HG03108 (cell line): ENCODE data around the gene TMEM38A.

Experiments used
- ATAC-seq: cut with Tn5 transposase; IDR thresholded peaks from one replicate; pipeline ENCODE4 v1.9.1; 2021; ENCODE audit warnings: moderate library complexity; ENCODE audit not compliant: unreplicated experiment

TMEM38A gene

GRCh38 chr19:16660763-16661479, at the start of gene TMEM38A:
Gene TMEM38A, plus strand, starts transcription at chr19:16661139. Its CDS starts 79 bp downstream, at chr19:16661218.
- peak; percentile 25 for ATAC-seq

- no peak for ATAC-seq
Measured at GRCh38 chr19:16612636-16613035, 48.3 kb upstream of the TMEM38A start.

DNA sequence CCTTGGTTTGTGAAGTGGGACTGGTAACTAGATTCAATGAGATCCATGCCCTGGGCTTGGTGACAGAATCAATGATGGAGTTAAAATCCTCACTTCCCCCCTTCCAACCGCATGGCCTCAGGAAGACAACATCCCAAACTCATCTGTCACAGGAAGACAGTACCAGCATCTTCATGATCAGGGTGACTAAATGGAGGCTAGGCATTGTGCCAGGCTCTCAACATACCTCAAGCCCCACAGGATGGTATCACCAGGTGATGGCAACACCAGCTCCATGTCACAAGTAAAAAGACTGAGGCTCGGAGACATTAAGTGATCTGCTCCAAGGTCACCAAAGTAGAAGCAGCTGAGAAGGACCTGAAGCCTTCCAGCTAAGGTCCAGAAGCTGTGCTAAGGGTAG, 47.1 kb upstream of the TMEM38A start:
- ATAC-seq: no peak

GRCh38 chr19:16614941-16615340, 46.0 kb upstream of the TMEM38A start:
- ATAC-seq: no peak

DNA sequence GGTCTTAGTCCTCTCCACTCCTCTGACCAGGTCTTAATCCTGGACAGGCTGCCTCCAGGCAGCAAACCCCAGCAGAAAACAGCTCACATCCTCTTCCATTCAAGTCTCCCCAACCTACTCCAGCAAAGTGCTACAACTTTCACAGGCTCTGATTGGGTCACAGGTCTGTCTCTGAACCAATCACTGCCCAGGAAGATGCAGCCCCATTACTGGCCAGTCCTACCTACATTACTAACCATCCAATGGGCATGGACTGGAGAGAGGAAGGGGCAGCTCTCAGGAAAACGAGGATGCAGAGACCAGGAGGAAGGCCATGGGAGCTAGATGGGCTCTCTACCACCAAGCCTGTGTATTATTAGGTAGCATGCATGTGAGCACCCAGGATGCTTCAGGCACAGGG, 45.1 kb upstream of the TMEM38A start:
- no peak for ATAC-seq

DNA sequence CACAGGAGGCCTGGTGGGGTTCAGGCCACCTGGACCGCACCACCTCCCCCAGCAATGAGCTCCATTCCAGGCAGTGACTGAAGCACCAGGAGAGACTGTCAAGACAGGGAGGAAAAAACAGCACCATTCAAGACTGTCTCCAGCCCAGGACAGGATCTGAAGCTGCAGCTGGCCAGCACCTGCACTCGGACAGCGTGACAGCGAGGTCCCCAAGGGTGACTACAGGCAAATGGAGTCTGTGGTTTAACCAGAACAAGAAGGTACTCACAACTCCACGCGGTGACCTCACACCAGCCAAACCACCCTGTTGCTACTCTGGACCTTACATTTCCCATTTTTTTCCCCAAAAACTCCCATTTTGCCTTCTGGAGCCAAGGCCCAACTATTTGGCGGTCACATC, 42.7 kb upstream of the TMEM38A start:
- ATAC-seq: no peak

DNA sequence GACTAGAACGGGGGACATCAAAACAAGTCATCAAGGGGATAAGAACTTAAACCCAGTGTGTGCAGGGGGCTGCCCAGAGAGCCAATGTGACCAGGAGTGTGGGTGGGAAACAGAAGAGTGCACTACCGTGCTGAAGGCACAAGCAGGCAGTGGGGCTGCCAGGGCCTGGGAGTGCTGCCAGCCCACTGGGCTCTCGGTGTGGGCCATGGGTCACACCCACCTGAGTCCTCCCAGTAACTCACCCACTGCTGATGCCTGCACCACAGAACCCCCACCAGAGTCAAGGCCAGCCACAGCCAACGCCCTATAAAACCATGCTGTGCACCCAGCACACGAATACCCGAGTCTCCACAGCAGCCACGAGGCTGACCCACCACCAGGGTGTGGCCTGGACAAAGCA, 41.5 kb upstream of the TMEM38A start:
- no peak for ATAC-seq

DNA sequence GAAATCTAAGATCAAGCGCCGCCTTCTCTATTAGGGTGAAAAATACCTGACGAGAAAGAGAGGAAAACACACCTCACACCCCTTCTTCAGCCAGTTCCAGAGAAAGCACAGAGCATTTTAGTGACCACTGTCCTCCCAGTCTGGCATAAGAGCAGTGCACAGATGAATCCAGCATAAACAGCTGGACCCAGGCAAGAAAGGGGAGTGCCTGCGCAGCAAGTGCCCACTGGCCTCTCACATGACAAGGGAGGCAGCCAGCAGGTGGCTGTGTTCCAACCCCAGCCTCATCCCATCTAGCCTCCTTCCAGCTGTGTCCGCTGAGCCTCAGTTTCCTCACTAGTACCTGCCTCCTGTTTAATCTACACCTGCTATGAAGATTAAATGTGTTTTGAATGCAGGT, 40.9 kb upstream of the TMEM38A start:
- ATAC-seq: no peak

GRCh38 chr19:16620584-16620983, 40.4 kb upstream of the TMEM38A start:
- ATAC-seq: no peak

DNA sequence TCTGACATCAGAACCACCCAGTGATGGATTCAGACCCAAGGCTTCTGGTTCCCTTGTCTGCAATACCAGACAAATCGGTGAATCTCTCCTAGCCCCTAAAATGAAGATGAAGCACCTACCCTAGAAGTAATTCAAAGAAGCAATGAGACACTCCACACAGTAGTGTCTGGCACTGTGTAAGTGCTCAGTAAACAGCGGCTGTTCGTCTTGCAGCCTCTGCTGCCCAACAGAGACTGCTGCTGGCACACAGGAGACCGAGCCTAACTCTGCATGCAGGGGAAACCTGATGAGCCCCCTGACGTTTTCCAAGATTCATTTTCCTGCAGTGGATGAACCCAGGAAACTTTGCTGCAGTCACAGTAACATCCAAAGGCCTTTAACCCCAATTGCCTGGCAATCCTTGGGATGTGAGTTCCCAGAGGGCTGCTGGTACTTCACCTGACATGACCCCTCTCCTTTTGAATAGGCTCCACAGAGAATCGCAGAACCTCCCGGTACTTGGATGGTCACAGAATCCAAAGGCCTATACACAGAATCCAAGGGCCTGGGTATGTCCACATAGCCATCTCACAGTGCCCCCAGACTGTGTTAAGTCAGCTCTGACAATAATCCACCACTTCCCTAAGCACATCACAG, 39.7 kb upstream of the TMEM38A start:
- no peak for ATAC-seq

DNA sequence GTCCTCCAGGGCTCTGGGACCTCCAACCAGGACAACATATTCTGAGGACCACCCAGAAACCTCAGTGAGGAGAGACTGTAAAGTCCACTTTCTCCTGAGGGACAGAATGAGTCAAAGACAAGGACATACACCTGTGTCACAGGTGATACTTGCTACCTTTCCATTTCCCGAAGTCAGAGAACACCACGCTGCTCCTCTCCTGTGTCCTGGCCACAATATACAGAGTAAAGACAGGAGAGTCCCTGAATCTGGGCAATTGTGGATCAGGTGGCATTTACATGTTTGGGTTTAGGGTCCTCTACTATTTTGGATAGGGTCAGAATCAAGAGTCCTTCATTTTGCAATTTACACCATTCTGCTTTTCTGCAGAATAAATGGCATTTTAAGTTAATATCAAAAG, 37.9 kb upstream of the TMEM38A start:
- no peak for ATAC-seq

DNA sequence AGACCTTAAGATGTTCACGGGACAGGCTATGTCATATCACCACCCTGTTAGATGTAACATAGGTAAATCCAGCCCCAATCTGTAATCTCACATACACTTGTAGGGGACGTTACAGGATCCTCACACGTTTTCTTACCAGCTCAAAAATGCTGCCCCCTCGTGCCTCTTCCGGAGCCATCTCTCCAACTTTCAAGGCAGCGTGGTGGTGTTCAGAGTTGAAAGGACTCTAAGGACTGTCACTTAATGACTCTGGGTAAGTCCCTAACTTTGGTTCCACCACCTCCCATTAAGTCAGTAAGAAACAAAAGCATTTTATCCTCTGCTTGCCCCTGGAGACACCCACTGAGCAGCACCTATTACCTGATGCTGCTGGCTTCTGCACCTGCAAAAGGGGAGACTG, 37.4 kb upstream of the TMEM38A start:
- no peak for ATAC-seq

DNA sequence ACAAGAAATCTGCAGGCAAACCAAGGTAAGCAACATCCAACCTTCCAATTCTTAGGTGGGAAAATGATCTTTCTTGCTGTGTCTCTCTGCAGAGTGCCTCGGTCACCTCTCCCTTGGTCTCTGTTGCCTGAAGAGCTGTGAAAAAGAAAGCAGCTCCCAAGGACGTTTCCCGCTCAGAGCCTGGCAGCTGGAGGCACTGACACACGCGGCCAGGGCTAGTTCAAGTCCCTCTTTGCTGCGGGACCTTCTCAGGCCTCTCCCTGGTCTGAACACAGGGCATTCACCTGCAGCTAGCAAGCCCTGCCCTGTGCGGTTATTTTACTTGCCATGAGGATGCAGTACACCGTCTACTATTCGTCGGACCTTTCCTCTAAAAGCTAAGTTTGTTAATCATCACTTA, 36.7 kb upstream of the TMEM38A start:
- ATAC-seq: no peak

DNA sequence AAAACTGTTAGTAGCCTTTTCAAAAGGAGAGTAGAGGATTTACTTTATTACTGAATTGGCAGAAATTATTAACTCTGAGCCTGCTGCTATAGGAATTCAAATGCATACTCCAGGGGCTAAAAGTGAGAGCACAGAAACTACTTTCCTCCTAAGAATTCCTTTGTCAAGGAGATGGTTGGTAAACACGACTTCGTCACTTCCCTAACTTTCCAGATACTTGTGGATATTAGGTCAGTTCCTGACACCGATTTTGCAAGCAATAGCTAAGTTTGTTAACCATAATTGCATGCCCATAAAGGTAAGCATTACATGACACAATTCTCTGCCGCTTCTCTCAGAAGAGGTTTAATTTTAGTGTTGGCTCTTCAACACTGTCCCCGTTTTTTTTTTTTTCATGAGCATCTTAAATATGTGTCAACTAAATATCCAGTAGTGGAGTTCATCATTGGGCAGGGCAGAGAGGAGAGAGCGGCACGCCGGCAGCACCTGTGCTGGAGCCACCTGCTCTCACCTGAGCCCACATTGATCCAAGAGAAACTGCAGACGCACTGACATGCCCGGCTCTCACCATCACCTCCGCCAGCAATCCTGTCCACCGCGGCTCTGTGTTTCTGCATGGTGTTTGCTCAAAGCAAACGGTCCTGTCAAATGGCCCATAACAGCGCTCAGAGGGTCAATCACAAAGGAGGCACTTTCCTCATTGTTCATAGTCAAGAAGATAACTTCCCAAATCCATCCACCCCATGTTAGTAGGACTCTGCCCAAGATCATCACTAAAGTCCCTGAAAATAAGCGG, 35.6 kb upstream of the TMEM38A start:
- no peak for ATAC-seq

DNA sequence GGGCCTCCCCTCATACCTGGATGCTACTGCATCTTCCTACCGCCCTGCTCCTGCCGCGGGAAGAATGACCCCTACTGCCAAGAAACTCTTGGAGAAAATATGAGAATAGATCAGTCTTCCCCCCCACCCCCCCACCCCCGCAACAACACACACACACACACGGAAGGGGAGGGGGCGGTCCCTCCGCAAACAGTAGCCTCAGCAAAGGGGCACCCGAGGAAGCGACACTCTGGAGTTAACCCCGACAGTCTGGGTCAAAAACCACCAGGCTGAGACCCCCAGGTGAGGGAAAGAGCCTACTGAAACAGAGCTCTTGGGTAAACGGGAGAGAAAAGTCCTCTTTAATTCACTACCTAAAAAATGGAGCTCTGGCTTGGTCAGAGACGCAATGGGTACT, 34.1 kb upstream of the TMEM38A start:
- no peak for ATAC-seq

GRCh38 chr19:16627193-16627927, 33.6 kb upstream of the TMEM38A start:
- ATAC-seq: no peak

DNA sequence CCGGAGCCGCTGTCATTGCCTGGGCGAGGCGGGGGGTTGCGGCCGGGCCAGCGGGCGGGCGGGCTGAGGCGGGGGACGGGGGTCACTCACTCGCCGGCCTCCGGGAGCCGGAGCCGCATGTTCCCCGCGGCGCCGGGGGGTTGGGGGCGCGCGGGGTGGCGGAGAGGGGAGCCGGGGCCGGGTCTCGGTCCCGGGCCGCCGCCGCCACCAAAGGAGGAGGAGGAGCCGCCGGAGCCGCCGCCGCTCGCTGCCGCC, 33.1 kb upstream of the TMEM38A start:
- ATAC-seq: no peak

DNA sequence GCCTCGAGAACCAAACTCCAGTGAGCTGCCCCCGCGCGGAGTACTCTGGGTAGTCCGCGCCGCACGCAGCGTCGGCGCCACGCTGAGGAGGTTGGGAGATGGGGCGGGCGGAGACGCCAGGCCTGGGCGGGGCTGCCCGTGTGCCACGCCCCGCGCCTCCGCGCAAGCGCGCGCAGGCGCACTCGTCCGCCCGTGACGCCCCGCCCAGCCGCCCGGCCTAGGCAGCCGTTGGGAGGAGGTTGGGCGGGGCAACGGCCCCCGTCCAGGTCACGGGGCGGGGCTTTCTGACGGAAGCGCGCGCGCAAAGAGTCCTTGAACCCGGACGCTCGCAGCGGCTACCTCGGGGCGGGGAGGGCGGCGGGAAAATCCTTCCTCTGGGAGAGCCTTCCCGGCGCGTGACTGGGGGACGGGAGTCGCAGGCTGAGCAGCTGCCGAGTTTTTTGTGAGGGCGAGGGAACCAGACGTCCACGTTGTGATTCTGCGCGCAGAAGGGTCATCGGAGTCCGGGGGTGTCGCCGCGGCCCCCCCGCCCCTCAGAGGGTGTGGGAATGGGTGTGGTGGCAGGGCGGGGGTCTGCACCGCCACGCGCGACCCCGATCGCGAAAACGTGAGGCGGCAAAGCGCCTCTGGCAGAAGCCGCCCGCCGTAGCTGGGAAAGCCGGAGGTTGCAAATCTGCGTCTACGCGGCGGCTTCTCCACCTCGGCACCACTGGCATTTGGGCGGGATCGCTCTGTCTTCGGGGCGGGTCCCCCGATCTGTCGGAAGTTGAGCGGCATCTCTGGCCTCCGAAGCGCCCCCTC, 32.6 kb upstream of the TMEM38A start, which contains the start of gene MED26:
MED26 (minus strand) TSS at position 22 of the 801 bp plus-strand sequence. CDS start 261 bp downstream, outside the sequence.
- ATAC-seq: peak; percentile 73

GRCh38 chr19:16628984-16629691, 31.8 kb upstream of the TMEM38A start:
- ATAC-seq: no peak

DNA sequence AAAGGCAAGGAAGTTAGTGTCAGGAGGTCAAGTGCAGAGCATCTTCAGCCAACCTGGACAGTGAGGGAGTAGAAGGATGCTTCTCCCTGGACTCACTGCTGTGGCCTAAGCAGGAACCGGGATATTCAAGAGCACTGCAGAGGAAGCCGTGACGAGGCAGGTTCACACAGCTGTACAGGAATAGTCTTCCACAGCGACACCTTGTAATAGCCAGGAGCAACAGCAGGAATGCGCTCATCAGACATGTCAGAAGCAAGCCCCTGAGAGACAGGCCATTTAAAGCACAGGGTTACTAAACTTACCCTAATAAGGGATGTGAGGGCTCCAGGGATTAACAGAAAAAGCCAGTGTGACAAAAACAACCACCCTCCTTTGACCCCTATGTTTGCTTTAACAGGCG, 29.5 kb upstream of the TMEM38A start:
- ATAC-seq: no peak
